ACC112 (cell line): ENCODE measurements around the gene MTMR12.

Experiments
- H2AFZ ChIP-seq: fragments of 200-600 bp; sonication (generic); one replicate; pipeline ENCODE4 v1.6.0; 2017; ENCODE audit warnings: antibody characterized with exemption, low read length; ENCODE audit not compliant: unreplicated experiment
- H3K27ac ChIP-seq: fragments of 200-600 bp; sonication (generic); 2 replicates; pipeline ENCODE4 v1.5.1; 2014; ENCODE audit warnings: low read depth, mild to moderate bottlenecking, antibody characterized with exemption, low read length, moderate library complexity
- H3K27me3 ChIP-seq: fragments of 200-600 bp; sonication (generic); 2 replicates; pipeline ENCODE4 v1.6.1; 2014; ENCODE audit warnings: mild to moderate bottlenecking, antibody characterized with exemption, low read length, moderate library complexity, mixed read lengths; ENCODE audit not compliant: insufficient read depth
- H3K36me3 ChIP-seq: fragments of 200-600 bp; sonication (generic); 2 replicates; pipeline ENCODE4 v1.6.1; 2016; ENCODE audit warnings: mild to moderate bottlenecking, antibody characterized with exemption, low read length, moderate library complexity, mixed read lengths; ENCODE audit not compliant: insufficient read depth
- H3K4me1 ChIP-seq: fragments of 200-600 bp; sonication (generic); one replicate; pipeline ENCODE4 v1.6.1; 2016; ENCODE audit warnings: low read length, mixed read lengths; ENCODE audit not compliant: insufficient read depth, unreplicated experiment, control insufficient read depth
- H3K4me3 ChIP-seq: fragments of 200-600 bp; sonication (generic); 2 replicates; pipeline ENCODE4 v1.5.1; 2014; ENCODE audit warnings: mild to moderate bottlenecking, low read depth, low read length
- H3K79me2 ChIP-seq: fragments of 200-600 bp; sonication (generic); one replicate; pipeline ENCODE4 v1.6.0; 2016; ENCODE audit warnings: low read length; ENCODE audit not compliant: control insufficient read depth, unreplicated experiment, insufficient read depth

MTMR12 gene

DNA sequence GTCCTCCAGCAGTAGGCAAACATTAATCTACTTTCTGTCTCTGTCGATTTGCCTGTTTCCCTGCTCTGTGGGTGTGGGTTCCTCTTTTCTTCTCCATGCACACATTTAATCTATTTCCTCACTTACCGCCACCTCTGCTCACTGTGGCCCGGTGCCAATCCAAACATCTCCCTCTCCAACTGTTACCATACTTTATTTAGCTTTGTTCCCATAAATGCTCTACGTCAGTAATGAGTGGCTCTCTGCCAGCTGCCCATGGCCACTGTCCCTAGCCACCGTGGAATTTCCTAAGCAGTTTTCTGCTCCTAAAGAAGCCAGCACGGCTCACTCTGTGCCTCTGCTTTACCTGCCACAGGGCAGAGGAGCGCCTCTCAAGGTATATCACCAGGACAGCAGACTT lies 119.1 kb downstream of the MTMR12 start:
- H2AFZ ChIP-seq = peak overlapping the region; percentile 9
- H3K4me1 ChIP-seq = peaks cover 10% of the 10 kb centered on the region
- no peaks in the 10 kb centered on the region for H3K36me3 ChIP-seq
- no peaks in the 10 kb centered on the region for H3K27me3 ChIP-seq
- peak overlapping the region; percentile 2 for H3K4me3 ChIP-seq
- H3K27ac ChIP-seq = peak overlapping the region; percentile 37; the same call in 1 of the 2 replicates
- H3K79me2 ChIP-seq = no peaks in the 10 kb centered on the region

DNA sequence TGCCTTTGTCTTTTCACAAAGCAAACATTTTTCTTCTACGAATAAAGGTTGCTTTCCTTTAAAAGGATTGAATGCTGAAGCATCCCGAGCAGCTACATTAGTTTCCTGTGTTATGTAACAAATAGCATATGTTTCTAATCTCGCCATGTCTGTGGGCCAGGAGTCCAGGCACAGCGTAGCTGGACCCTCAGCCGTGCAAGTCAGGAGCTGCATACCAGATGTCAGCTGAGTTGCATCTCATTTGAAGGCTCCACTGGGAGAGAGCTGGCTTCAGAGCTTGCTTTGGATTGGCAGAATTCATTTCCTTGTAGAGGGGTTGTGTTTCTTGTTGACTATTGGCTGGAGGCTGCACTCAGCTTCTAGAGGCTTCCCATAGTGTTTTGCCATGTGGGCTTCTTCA lies 122.6 kb downstream of the MTMR12 start:
- Histone ChIP-seq H3K27me3 (no peaks in the 10 kb centered on the region), H3K79me2 (no peaks in the 10 kb centered on the region), H3K4me3 (no peak overlapping the region), H3K27ac (no peak overlapping the region), H3K36me3 (no peaks in the 10 kb centered on the region), H3K4me1 (peaks cover 10% of the 10 kb centered on the region), H2AFZ (no peak overlapping the region)

DNA sequence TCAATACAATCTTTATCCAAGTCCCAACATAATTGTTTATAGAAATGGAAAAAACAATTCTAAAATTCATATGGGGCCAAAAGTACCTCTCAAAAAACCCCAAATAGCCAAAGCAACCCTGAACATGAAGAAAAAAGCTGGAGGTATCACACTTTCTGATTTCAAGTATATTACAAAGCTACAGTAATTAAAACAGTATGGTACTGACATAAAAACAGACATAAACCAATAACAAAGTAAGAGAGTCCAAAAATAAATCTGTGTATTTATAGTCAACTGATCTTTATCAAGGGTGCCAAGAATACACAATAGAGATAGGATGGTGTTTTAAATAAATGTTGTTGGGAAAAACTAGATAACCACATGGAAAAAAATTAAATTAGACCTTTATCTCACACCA lies 125.1 kb downstream of the MTMR12 start:
- Histone ChIP-seq H3K27me3 (no peaks in the 10 kb centered on the region), H3K27ac (no peak overlapping the region), H3K4me3 (no peak overlapping the region)

DNA sequence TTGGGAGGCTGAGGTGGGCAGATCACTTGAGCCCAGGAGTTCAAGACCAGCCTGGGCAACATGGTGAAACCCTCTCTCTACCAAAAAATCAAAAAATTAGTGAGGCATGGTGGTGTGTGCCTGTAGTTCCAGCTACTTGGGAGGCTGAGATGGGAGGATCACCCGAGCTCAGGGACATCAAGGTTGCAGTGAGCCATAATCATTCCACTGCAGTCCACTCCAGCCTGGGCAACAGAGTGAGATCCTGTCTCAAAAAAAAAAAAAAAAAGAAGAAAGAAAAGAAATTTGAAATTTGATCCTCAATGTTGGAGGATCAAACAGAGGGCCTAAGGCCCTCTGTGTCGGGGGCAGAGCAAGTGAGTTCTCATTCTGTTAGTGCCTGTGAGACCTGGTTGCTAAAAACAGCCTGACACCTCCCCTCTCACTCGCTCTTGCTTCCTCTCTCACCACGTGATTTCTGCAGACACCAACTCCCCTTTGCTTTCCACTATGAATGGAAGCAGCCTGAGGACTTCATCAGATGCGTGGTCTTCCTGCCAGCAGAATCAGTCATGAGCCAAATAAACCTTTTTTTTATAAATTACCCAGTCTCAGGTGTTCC lies 130.2 kb downstream of the MTMR12 start:
- Histone ChIP-seq H3K79me2 (no peaks in the 10 kb centered on the region), H3K4me3 (no peak overlapping the region), H2AFZ (no peak overlapping the region), H3K36me3 (no peaks in the 10 kb centered on the region), H3K4me1 (no peaks in the 10 kb centered on the region), H3K27me3 (no peaks in the 10 kb centered on the region), H3K27ac (no peak overlapping the region)

More for the DNA sequence above, 125.1 kb downstream of the MTMR12 start:
- H2AFZ ChIP-seq = no peak overlapping the region
- H3K79me2 ChIP-seq = no peaks in the 10 kb centered on the region
- H3K4me1 ChIP-seq = no peaks in the 10 kb centered on the region
- no peaks in the 10 kb centered on the region for H3K36me3 ChIP-seq
